PC-9 (cell line): ENCODE results near the gene ALG2. TPM values are rescaled to one million over a fixed set of nuclear protein-coding genes. Genes with fewer than 3 reads are reported as not detected.

Experiments
- BruUV-seq: library from RNA; stranded (reverse); fragments of 400-500 nt; replicated peaks from 2 replicates; lab custom pipeline; 2021; lab: Mats Ljungman, UMichigan
- CTCF ChIA-PET: fragments of 300-600 bp; sonication (Branson Sonifier 250); formaldehyde crosslinking; loops from one replicate; lab custom pipeline; 2022; ENCODE audit warnings: antibody characterized with exemption; lab: Charles Lee
- POLR2A ChIA-PET: fragments of 300-600 bp; sonication (Branson Sonifier 250); formaldehyde crosslinking; loops from one replicate; lab custom pipeline; 2022; ENCODE audit warnings: antibody characterized with exemption; ENCODE audit not compliant: unreplicated experiment; lab: Charles Lee
- DNase-seq, 2 experiments: peaks; one replicate each; pipeline versions ENCODE4 v3.0.0 to v3.0.0-alpha.2; 2015 to 2022; ENCODE audit warnings: mixed read lengths in 1 of 2
- H2AFZ ChIP-seq: fragments of 200-600 bp; sonication (generic); 2 replicates; pipeline ENCODE4 v1.8.1; 2017; ENCODE audit warnings: antibody characterized with exemption
- H3F3A ChIP-seq: fragments of 200-600 bp; sonication (generic); 2 replicates; pipeline ENCODE4 v1.8.1; 2017; ENCODE audit warnings: antibody characterized with exemption, mild to moderate bottlenecking, low read depth; ENCODE audit not compliant: insufficient read depth
- H3K27ac ChIP-seq: fragments of 200-600 bp; sonication (generic); 2 replicates; pipeline ENCODE4 v1.6.1; 2016; ENCODE audit warnings: mixed run types
- H3K27me3 ChIP-seq: fragments of 200-600 bp; sonication (generic); 2 replicates; pipeline ENCODE4 v1.6.1; 2016; ENCODE audit warnings: low read depth, mixed run types; ENCODE audit not compliant: insufficient read depth
- H3K36me3 ChIP-seq: fragments of 200-600 bp; sonication (generic); 2 replicates; pipeline ENCODE4 v1.6.1; 2016; ENCODE audit warnings: low read depth, mixed run types
- H3K4me1 ChIP-seq: fragments of 200-600 bp; sonication (generic); replicated peaks from 2 replicates; pipeline ENCODE4 v1.6.1; 2016; ENCODE audit warnings: mixed run types; ENCODE audit not compliant: insufficient read depth
- H3K4me2 ChIP-seq: fragments of 200-600 bp; sonication (generic); 2 replicates; pipeline ENCODE4 v1.6.1; 2017; ENCODE audit warnings: mixed run types
- H3K4me3 ChIP-seq: fragments of 200-600 bp; sonication (generic); 2 replicates; pipeline ENCODE4 v1.6.1; 2016; ENCODE audit warnings: mixed run types
- H3K79me2 ChIP-seq: fragments of 200-600 bp; sonication (generic); 2 replicates; pipeline ENCODE4 v1.6.1; 2017; ENCODE audit warnings: low read depth, mixed run types
- H3K9me2 ChIP-seq: fragments of 200-600 bp; sonication (generic); 2 replicates; pipeline ENCODE4 v1.8.1; 2017; ENCODE audit warnings: mild to moderate bottlenecking; ENCODE audit not compliant: insufficient read depth
- H3K9me3 ChIP-seq: fragments of 200-600 bp; sonication (generic); 2 replicates; pipeline ENCODE4 v1.8.1; 2016; ENCODE audit warnings: low read depth; ENCODE audit not compliant: insufficient read depth
- H4K20me1 ChIP-seq: fragments of 200-600 bp; sonication (generic); 2 replicates; pipeline ENCODE4 v1.8.1; 2017; ENCODE audit not compliant: insufficient read depth
- CTCF ChIP-seq: fragments of 200-600 bp; sonication (generic); conservative IDR thresholded peaks from 2 replicates; pipeline ENCODE4 v1.6.1; 2017; ENCODE audit warnings: mixed run types, antibody characterized with exemption, mild to moderate bottlenecking, moderate library complexity
- EZH2 ChIP-seq: fragments of 200-600 bp; sonication (generic); IDR thresholded peaks from 2 replicates; pipeline ENCODE4 v1.8.0; 2017; ENCODE audit warnings: antibody characterized with exemption, low read depth
- intact Hi-C: fragments of 100-400 bp; cut with micrococcal nuclease; formaldehyde crosslinking; loops from one replicate; pipeline ENCODE4 v1.10.0; 2022; ENCODE audit not compliant: unreplicated experiment
- total RNA-seq: library from RNA; stranded (reverse); gene quantifications from 2 replicates; pipeline ENCODE4 v1.2.3, GENCODE V29; 2021

ALG2 gene
- total RNA-seq, 1 experiment from 2014 or later: 30.2 TPM

- no TSS peak for BruUV-seq
- TF ChIP-seq CTCF (no peak), EZH2 (no peak)
- POLR2A ChIA-PET: no interaction called here
- Histone ChIP-seq H2AFZ (no peak overlapping the region), H3K4me2 (no peak overlapping the region; the same call in 1 of the 2 replicates), H3K4me1 (peaks cover 26% of the 10 kb centered on the region), H3K4me3 (no peak overlapping the region), H3K27ac (no peak overlapping the region), H3K36me3 (peaks cover 29% of the 10 kb centered on the region), H3K9me2 (no peaks in the 10 kb centered on the region), H4K20me1 (peaks cover 36% of the 10 kb centered on the region), H3K27me3 (no peaks in the 10 kb centered on the region), H3K9me3 (no peaks in the 10 kb centered on the region), H3K79me2 (peaks cover 64% of the 10 kb centered on the region), H3F3A (no peaks in the 10 kb centered on the region; the same call in 1 of the 2 replicates)
- CTCF ChIA-PET: no interaction called here
- intact Hi-C loops: loop anchor here (5.0 kb wide), 1 partner anchor 417 kb away; the partner anchor contains the start of gene GALNT12
- DNase-seq: no peak
Measured at GRCh38 chr9:99224445-99224844, 2.7 kb upstream of the ALG2 start.

GRCh38 chr9:99222416-99223270, 901 bp upstream of the ALG2 start:
- Histone ChIP-seq H3K27me3 (no peaks in the 10 kb centered on the region), H3K79me2 (peaks cover 82% of the 10 kb centered on the region), H3F3A (no peaks in the 10 kb centered on the region; the same call in 1 of the 2 replicates), H3K9me3 (no peaks in the 10 kb centered on the region), H3K4me3 (peak overlapping the region; percentile 91), H4K20me1 (peaks cover 37% of the 10 kb centered on the region), H3K36me3 (peaks cover 26% of the 10 kb centered on the region), H3K4me2 (peak overlapping the region; percentile 94), H2AFZ (peak overlapping the region; percentile 88), H3K27ac (peak overlapping the region; percentile 83), H3K9me2 (no peaks in the 10 kb centered on the region), H3K4me1 (peaks cover 26% of the 10 kb centered on the region)
- no peak for TF ChIP-seq EZH2
- no peak for TF ChIP-seq CTCF
- POLR2A ChIA-PET: no interaction called here
- BruUV-seq: TSS peak; percentile 46
- intact Hi-C loops: loop anchor here (5.0 kb wide), 1 partner anchor 415 kb away; the partner anchor contains the start of gene GALNT12
- no peak for DNase-seq
- CTCF ChIA-PET: interaction anchor here (0.5 to 0.7 kb wide), 4 partner anchors 43 to 1374 kb away, joined by 3 read pairs; partner anchors contain the start of gene TMEFF1

- no peaks in the 10 kb centered on the region for H3K9me3 ChIP-seq
- H3K9me2 ChIP-seq: no peaks in the 10 kb centered on the region
- H3F3A ChIP-seq: no peaks in the 10 kb centered on the region; the same call in 1 of the 2 replicates
- peaks cover 26% of the 10 kb centered on the region for H3K4me1 ChIP-seq
- H3K79me2 ChIP-seq: peaks cover 92% of the 10 kb centered on the region
- H3K36me3 ChIP-seq: peaks cover 31% of the 10 kb centered on the region
- H3K4me3 ChIP-seq: peak overlapping the region; percentile 91
- H3K4me2 ChIP-seq: peak overlapping the region; percentile 94
- ChIA-PET POLR2A (interaction anchor here (0.6 to 0.7 kb wide), 4 partner anchors 528 to 1381 kb away, joined by 3 to 12 read pairs (median 6); no protein-coding TSS in a partner anchor), CTCF (interaction anchor here (0.6 kb wide), 1 partner anchor 80 kb away, joined by 3 read pairs; no protein-coding TSS in a partner anchor)
- peak overlapping the region; percentile 83 for H3K27ac ChIP-seq
- peak overlapping the region; percentile 88 for H2AFZ ChIP-seq
- no peak for DNase-seq
- no peaks in the 10 kb centered on the region for H3K27me3 ChIP-seq
- no peak for TF ChIP-seq EZH2
- no peak for TF ChIP-seq CTCF
- BruUV-seq: TSS peak; percentile 41
- intact Hi-C loops: loop anchor here (5.0 kb wide), 1 partner anchor 414 kb away; the partner anchor contains the start of gene GALNT12
- peaks cover 36% of the 10 kb centered on the region for H4K20me1 ChIP-seq
Measured at GRCh38 chr9:99221266-99221620, 499 bp downstream of the ALG2 start.
